Stimulated activated CD8-positive, alpha-beta memory T cell treated with anti-CD3 and anti-CD28 coated beads, Interleukin-15, amount 100 ng/mL, for 48 hours (primary cell): ENCODE measurements around the gene ZFP28.

ENCODE experiments used
- DNase-seq, 2 donors: peaks; one replicate each; pipeline ENCODE4 v3.0.0-alpha.2; 2020; ENCODE audit warnings: low read depth in 2 of 2

Gene ZFP28

DNA sequence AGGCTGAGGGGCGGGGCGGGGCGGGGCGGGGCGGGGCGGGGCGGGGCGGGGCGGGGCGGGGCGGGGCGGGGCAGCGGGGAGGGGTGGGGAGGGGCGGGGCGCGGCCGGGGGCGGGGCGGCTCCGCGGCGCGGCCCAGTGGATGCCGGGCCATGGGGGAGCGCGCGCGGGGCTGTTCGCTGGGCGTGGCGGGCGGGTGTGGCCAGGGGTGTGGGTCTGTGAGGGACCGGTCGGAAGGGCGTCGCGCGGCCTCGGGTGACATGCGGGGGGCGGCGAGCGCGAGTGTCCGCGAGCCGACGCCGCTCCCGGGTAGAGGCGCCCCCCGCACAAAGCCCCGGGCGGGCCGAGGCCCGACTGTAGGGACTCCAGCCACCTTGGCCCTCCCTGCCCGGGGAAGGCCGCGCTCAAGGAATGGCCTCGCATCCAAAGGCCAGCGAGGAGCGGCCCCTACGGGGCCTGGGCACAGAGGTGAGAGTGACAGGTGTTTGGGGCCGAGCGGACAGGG is at the start of gene ZFP28:
ZFP28 (plus strand) TSS at position 188 of the 503 bp plus-strand sequence; CDS start at position 259, 71 bp downstream.
- DNase-seq: peak in 1 of 2 donors; percentile 64

DNA sequence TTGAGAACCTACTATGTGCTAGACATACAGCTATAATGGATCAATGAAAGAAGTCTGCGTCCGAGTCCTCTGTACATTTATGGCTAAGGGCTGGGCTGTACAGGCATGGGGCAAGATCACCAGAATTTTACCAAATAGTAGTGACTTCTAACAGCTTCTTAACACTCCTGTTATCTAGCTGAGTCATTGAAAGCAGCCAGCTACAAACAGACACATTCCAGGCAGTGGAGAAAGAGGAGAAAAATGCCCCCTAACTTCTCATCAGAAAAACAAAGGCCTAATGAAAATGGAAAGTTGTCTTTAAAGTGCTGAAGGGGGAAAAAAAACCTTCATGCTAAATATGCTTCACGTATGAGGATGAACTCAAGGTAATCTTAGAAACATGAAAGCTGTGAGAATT is 47.3 kb upstream of the ZFP28 start:
- no peak for DNase-seq

DNA sequence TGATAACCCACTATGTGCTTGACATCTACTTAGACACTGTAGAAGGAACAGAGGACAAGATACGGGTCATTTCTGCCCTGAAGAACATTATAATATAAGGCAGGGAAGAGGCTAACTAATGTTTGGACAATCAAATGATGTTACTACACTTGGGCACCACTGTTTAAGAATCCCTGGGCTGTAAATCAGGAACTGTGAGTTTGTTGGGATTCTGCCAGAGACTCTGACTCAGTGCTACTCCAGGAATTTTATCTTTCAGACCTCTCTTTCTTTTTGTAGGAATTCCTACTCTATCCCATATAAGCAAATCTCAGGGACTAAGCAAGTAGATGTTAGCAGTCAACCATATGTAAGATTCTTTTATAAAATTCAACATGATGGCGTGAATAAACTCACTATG is 34.2 kb upstream of the ZFP28 start:
- no peak for DNase-seq

DNA sequence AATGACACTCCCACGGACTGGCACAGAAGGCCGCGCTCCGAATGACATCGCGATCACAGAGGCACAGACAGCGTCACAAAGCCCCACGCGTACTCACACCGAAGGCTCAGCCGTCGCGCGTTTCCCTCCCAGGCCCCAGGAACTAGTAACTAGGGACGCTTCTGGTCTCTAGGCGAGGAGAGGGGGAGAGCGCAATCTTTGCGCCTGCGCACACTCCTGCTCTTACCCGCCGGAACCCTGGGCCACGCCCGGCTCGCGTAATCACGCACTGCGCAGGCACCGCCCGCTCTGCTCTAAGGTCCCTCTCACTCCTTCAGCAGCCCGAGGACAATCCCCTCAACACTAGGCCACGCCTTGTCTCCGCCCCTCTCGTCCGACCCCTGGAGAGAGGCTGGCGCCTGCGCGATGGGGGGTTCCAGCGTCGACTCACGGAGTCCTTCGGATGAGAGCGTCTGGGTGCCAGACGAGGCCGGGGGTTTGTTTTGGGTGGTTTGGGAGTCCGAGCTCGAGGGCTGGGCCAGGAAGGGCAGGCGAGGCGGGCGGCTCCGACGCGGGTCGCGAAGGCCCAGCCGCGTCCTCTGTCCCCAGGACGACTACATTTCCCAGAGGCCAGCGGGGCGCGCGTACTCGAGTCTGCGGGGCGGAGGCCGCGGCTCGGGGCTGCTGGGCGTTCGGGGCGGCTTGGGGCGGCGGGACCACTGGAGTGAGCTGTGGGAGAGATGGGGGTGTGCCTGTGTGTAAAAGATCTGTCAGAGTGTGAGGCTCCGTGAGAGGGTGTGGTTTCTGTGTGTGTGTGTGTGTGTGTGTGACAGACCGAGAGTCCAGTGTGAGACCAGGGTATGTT is 31.1 kb upstream of the ZFP28 start, which contains the start of gene ZNF471:
ZNF471 (plus strand) TSS at position 410 of the 844 bp plus-strand sequence. CDS start 3,717 bp downstream, outside the sequence.
- peak; percentile 75 to 82 for DNase-seq

DNA sequence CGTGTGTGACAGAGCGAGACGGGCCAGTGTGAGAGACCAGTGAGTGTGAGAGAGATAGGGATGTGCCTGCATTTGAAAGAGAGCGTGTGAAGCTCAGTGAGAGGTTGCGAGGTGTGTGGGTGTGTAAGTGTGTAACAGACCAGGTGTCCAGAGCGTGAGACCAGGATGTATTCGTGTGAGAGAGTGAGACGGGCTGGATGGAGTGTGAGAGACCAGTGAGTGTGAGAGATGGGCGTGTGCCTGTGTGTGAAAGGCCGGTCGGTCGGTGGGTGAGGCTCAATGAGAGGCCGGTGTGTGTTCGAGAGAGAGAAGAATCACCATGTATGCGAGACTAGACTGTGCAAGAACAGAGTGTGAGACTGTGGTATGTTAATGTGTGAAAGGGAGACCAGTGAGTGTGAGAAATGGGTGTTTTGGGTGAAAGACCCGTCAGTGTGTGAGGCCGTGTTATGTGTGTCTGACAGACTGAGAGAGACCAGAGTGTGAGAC is 30.4 kb upstream of the ZFP28 start:
- DNase-seq: no peak

DNA sequence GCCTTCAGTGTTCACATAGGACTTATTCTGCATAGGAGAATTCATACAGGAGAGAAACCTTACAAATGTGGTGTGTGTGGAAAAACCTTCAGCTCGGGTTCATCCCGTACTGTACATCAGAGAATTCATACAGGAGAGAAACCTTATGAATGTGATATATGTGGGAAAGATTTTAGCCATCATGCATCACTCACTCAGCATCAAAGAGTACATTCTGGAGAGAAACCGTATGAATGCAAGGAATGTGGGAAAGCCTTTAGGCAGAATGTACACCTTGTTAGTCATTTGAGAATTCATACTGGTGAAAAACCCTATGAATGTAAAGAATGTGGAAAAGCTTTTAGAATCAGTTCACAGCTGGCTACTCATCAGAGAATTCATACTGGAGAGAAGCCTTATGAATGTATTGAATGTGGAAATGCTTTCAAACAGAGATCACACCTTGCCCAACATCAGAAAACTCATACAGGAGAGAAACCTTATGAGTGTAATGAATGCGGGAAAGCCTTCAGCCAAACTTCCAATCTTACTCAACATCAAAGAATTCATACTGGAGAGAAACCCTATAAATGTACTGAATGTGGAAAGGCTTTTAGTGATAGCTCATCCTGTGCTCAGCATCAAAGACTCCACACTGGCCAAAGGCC is 13.4 kb upstream of the ZFP28 start:
- DNase-seq: no peak

DNA sequence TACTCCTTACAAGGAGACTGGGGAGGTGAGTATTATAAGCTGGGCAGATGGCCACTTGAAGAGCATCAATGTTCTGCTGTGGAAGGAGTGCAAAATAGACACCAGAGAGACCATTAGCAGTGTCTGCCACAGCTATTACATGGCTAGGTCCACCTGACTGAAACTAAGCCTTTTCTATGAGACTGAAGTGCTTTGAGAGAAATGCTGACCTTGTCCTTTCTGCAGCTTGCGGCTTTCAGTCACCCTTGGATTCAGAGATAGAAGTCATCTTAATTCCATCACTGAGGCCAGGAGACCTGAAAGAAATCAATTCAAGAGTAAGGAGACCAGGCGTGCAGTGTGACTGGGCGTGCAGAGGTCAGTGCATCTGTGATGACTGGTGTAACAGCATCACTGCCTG is 1.3 kb upstream of the ZFP28 start:
- no peak for DNase-seq

DNA sequence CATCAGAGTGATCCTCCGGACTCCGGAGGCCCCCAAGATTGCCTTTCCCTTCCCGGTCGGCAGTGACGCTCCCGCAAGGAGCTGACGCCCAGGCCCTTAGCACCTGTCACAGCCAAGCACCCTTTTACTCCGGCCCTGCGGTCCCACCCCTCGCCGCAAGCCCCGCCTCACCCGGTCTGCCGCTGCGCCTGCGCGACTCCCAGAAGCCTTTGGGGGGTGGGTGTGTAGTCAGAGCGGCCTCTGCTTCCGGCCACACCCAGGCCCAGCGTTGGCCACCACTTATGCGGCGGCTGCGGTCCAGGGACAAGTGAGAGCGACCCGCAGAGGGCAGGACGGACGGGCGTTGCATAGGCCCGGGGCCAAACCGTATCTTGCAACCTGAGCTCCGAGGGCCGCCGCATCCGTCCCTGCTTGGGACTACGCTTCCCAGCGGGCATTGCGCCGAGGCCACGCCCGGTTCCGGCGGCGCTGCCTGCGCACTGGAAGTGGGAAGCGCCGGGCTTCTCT is 441 bp upstream of the ZFP28 start:
- DNase-seq: peak; percentile 76 to 86

DNA sequence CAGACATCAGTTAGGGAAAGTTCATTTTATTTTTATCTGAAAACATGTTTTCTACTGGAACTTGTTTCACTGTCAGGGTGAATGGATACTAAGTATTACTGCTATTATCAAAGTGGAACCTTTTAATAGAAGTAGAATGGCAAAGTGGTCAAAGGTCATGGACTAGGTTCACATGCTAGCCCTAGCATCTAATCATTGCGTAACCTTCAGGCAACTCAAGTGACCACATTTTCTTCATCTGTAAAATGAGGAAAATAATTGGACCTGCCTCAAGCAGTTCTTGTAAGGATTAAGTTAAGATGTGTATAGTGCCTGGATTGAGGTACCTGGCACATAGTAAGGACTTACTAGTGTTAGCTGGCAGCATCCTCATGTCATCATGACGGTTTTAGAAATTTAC is 5.0 kb downstream of the ZFP28 start:
- DNase-seq: no peak

DNA sequence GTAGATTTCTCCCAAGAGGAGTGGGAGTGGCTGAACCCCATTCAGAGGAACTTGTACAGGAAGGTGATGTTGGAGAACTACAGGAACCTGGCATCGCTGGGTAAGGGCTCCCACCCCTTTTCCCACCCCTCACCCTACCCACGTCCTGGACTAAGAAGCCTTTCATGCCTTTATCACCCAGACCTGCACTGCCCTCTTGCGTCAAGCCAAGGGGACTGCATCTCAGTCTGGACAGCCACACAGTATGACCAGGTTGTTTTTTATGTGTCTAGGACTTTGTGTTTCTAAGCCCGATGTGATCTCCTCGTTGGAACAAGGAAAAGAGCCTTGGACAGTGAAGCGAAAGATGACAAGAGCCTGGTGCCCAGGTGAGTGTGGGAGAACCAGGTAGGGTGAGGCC is 8.8 kb downstream of the ZFP28 start:
- DNase-seq: no peak

DNA sequence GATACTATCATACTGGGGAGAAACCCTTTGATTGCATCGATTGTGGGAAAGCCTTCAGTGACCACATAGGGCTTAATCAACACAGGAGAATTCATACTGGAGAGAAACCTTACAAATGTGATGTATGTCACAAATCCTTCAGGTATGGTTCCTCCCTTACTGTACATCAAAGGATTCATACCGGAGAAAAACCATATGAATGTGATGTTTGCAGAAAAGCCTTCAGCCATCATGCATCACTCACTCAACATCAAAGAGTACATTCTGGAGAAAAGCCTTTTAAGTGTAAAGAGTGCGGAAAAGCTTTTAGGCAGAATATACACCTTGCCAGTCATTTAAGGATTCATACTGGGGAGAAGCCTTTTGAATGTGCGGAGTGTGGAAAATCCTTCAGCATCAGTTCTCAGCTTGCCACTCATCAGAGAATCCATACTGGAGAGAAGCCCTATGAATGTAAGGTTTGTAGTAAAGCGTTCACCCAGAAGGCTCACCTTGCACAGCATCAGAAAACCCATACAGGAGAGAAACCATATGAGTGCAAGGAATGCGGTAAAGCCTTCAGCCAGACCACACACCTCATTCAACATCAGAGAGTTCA is 15.6 kb downstream of the ZFP28 start:
- no peak for DNase-seq

DNA sequence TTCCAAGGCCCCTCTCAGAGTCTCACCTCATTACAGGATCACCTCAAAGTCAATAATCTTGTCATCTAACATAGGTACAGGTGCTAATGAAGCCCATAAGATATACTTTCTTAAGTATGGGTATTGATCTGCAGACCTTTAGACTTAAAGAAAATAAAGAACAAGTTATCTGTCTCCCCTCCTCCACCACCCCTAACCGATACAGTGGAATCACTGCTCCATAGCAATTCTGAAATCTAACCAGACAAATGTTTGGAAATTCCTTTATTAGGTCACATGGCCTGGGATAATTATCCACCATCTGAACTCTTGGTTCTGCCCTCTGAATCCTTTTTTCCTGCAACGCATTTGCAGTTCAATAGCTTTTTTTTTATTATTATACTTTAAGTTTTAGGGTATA is 24.0 kb downstream of the ZFP28 start:
- no peak for DNase-seq

DNA sequence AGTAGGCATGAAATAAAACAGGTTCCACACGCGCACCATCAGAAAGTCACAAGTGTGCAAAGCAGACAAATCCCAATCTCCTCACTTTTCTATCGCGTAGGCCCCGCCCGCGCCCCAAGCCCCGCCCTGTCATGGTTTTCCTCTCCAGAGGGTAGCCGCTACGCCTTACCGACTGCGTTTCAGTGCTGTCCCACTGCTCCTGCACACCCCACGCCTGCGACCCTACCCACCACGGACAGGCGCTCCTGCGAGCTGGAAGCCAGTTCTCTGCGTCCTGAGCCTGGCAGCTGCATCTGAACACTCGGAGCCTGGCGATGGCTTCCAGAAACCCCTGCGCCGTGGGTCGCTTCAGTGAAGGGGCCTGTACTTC is 28.1 kb downstream of the ZFP28 start:
- peak in 1 of 2 donors; percentile 3 for DNase-seq

DNA sequence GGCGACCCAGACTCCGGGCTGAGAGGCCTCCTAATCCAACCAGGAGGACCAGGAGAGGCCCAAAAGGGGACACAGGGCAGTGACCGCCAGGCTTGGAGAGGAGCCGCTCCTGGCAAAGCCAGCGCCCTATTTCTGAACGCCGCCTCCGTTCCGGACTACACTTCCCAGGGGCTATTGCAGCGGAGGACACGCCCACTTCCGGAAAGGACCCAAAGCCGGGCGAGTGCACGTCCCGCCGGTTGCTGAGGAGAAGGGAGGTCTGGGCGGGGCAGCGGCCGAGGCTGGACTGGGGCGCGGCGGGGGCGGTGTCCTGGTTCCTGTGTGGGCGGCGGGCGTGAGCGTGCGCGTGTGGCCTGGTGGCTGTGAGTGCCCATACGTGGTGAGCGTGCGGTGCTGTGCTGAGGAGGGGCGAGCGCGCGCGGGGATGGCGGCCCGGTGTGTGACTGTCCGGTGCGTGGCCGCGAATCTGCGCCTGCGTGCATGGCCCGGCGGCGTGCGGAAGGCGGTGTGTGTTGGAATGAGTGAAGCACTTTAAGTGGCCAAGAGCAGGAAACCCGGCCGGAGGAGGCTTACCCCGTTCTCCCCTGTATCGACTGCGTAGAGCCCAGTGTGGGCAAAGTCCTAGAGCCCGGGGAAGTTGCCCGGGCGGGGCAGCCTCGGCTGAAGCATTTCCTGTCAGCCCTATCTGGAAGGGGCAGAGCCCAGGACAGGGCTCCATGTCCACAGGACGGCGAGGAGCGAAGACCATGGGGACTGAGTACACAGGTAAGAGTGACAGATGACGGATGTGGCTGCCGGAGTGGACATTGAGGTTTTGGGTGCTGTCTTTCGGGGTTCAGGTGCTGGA is 28.7 kb downstream of the ZFP28 start, which contains the start of gene ZNF470:
ZNF470 (plus strand) TSS at position 195 of the 847 bp plus-strand sequence. CDS start 2,844 bp downstream, outside the sequence.
- peak; percentile 81 for DNase-seq

DNA sequence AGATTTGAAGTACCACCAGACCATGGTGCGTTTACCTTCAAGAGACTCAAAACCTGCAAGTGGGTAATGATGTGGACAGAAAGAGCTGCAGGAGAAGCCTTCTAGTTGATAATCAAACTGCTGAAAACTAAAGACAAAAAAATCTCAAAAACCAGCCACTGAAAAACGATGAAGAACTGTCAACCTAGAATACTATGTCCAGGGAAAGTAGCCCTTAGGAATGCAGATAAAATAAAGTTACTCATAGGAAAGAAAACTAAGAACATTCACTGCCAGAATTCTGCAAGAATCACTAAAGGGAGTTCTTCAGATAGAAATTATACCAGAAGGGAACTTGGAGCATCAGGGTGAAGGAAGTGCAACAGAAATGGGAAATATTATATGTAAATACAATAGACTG is 33.8 kb downstream of the ZFP28 start:
- no peak for DNase-seq

DNA sequence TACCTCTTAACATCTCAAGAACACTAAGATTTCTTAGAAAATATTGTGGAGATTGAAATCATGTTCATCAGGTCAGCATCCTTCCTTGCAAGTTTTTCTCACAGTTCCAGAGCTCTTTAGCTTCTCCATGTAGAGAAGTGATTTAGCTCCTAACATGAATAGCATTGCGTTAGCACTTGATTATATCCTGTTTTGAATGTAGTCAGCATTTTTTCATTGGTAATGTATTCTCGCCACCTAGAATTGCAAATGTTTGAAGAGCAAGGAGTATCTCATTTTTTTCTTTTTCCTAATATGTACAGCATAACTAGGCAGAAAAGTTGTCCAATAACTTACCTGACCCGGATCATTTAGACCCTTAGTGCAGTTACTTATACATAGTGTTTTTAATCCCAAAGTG is 35.2 kb downstream of the ZFP28 start:
- DNase-seq: no peak

DNA sequence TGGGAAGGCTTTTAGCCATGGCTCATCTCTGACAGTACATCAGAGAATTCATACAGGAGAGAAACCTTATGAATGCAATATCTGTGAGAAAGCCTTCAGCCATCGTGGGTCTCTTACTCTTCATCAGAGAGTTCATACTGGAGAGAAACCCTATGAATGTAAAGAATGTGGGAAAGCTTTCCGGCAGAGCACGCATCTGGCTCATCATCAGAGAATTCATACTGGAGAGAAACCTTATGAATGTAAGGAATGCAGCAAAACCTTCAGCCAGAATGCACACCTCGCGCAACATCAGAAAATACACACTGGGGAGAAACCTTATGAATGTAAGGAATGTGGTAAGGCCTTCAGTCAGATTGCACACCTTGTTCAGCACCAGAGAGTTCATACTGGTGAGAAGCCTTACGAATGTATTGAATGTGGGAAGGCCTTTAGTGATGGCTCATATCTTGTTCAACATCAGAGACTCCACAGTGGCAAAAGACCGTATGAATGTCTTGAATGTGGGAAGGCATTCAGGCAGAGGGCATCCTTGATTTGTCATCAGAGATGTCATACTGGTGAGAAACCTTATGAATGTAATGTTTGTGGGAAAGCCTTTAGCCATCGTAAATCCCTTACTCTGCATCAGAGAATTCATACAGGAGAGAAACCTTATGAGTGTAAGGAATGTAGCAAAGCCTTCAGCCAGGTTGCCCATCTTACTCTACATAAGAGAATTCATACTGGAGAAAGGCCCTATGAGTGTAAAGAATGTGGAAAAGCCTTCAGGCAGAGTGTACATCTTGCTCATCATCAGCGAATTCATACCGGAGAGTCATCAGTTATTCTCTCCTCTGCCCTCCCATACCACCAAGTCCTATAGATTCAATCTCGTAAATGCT is 39.2 kb downstream of the ZFP28 start:
- no peak for DNase-seq

DNA sequence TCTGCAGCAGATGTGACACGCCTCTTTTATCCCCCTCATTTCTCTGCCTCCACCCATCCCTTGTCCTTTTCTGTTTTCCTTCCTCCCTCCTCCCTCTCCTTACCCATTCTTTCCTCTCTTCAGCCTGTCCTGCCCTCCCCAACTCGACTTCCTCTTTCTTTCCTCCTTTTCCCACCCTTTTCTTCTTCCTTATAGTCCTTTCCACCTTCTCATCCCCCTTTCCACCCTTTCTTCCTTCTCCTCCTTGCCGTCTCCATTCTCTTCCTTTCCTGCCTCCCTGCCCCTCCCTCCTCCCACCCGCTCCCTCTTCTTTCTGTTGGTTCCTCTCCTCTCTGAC is 55.7 kb downstream of the ZFP28 start:
- no peak for DNase-seq

DNA sequence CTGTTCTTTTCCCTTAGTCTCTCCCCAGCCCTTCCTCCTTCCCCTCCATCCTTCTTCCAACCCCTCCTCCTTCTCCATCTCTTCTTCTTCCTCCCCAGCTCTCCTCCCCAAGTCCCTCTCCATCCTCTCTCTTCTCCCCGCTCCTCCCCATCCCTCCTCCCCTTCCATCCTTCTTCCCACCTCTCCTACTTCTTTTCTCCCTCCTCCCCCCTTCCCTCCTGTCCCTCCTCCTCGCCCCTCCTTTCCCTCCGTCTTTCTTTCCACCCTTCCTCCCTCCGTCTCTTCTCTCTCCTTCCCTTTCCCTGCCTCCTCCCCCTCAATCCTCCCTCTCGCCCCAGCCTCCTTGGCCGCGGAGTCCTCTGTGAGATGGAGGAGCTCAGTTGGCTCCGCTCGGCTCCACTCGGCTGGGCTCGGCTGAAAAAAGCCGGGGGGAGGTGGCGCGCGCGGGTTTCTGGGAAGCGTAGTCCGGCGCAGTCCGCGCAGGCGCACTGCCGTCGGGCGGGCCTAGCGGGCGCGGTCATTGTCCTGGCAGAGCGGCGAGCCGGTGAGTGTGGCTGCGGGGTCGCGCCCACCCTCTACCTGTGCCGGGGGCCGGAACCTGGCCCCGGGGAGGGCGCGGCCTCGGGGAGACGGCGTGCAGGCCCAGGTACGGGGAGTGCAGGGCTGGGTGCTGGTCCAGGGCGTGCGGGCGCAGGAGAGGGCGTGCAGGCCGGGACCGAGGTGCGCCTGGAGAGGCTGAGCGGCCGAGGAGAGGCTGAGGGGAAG is 56.2 kb downstream of the ZFP28 start, which contains the start of gene ZNF71:
ZNF71 (plus strand) TSS at position 520 of the 765 bp plus-strand sequence. CDS start 6,257 bp downstream, outside the sequence.
- DNase-seq: peak; percentile 80 to 81
